Liver (tissue), 3 donors: ENCODE measurements around the gene KRTAP5-6.

ENCODE experiments used
- ATF3 ChIP-seq: IDR thresholded peaks from 2 replicates; pipeline ENCODE4 v1.6.1; 2016; ENCODE audit warnings: antibody characterized with exemption
- CTCF ChIP-seq: fragments of 150-350 bp; IDR thresholded peaks from 2 replicates; pipeline ENCODE4 v1.5.1; 2017; ENCODE audit warnings: improper control_type of control experiment, low read depth, low read length; ENCODE audit not compliant: missing input control
- EGR1 ChIP-seq, 2 donors: IDR thresholded peaks; 2 replicates each; pipeline ENCODE4 v1.6.1; 2016 to 2018; ENCODE audit warnings: antibody characterized with exemption in 2 of 2, low read depth in 2 of 2
- JUND ChIP-seq, 2 donors: IDR thresholded peaks; 2 replicates each; pipeline ENCODE4 v1.6.1; 2016; ENCODE audit warnings: antibody characterized with exemption in 2 of 2
- REST ChIP-seq: IDR thresholded peaks from 2 replicates; pipeline ENCODE4 v1.6.1; 2016; ENCODE audit warnings: antibody characterized with exemption, mild to moderate bottlenecking
- TAF1 ChIP-seq: conservative IDR thresholded peaks from 2 replicates; pipeline ENCODE4 v1.6.1; 2016; ENCODE audit warnings: antibody characterized with exemption, mild to moderate bottlenecking
- YY1 ChIP-seq: IDR thresholded peaks from 2 replicates; pipeline ENCODE4 v1.6.1; 2016; ENCODE audit warnings: antibody characterized with exemption, mild to moderate bottlenecking
- donor health status: healthy.
- donor health status: healthy.

GRCh38 chr11:1651411-1651980, 45.5 kb upstream of the KRTAP5-6 start:
- TF ChIP-seq CTCF (no peak), YY1 (no peak), EGR1 (IDR thresholded peaks at IDR 0.05; ENCODE audit: low read depth in 2 of 2) (no peak), TAF1 (no peak), ATF3 (no peak), JUND (IDR thresholded peaks at IDR 0.05) (no peak), REST (no peak)
